ENCODE data around the gene ADAMTSL3.
A peak's percentile ranks its signal among the peaks of the same experiment; 100 is the strongest.

ADAMTSL3 gene

DNA sequence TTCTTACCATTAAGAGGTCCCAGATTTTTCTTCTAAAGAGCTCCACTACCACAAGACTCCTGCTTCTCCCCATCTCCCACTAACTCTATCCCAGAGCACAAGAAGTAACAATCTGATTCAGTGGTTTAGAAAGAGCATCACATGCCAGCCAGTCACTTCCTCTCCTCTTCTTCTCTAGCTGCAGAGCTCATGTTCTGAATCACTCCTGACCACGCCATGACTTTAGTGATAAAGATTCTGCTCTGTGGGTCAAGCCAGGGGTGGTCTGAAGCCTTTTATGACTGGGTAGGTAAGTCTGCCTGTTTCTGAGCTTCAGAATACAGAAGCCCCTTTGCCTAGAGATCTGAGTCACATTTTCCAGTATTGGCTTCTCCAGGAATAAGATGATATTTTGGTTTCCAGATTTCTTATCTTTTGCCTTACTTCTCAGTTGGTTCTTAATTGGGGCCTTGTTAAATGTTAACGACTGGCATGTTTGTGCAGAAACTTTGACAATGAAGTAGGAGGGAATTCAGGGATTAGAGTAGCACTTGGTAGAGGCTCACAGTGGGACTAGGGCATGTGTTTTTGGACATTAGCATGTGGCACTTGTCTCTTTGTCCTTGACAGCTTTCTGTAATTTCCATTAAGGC, 27.6 kb upstream of the ADAMTSL3 start:
- Histone ChIP-seq H3K18ac (ENCODE audit: low read length) (no peak overlapping the region), H3K4me1 (ENCODE audit: control insufficient read depth, low read depth, low read length) (no peaks in the 10 kb centered on the region), H3K56ac (ENCODE audit: low read length) (no peak overlapping the region), H3K27me3 (ENCODE audit: insufficient read depth, low read length, poor library complexity) (no peaks in the 10 kb centered on the region), H2BK5ac (ENCODE audit: low read length) (no peak overlapping the region), H3K4me2 (ENCODE audit: low read length) (no peak overlapping the region), H3K79me1 (ENCODE audit: low read length) (no peaks in the 10 kb centered on the region), H2AK5ac (ENCODE audit: low read length) (no peak overlapping the region), H4K8ac (ENCODE audit: low read depth, low read length) (no peak overlapping the region), H3K23ac (ENCODE audit: low read length) (no peak overlapping the region), H3K4ac (ENCODE audit: low read depth, low read length) (no peak overlapping the region), H3K36me3 (ENCODE audit: control insufficient read depth, insufficient read depth, low read length) (no peaks in the 10 kb centered on the region), H3K27ac (ENCODE audit: low read depth, low read length) (no peak overlapping the region), H3K79me2 (ENCODE audit: control insufficient read depth, insufficient read depth, low read length) (no peaks in the 10 kb centered on the region), H2BK120ac (ENCODE audit: low read depth, low read length) (no peak overlapping the region), H4K5ac (ENCODE audit: low read length) (no peak overlapping the region), H3K9ac (ENCODE audit: low read length) (no peak overlapping the region), H3K4me3 (ENCODE audit: low read length) (no peak overlapping the region), H2BK15ac (replicated peaks; ENCODE audit: low read depth) (no peak overlapping the region)
- peak; percentile 71 for DNase-seq
- no CpG with 5 or more reads among the region's 2 CpGs for WGBS (ENCODE audit: extremely low coverage, insufficient coverage, low lambda C conversion rate)

DNA sequence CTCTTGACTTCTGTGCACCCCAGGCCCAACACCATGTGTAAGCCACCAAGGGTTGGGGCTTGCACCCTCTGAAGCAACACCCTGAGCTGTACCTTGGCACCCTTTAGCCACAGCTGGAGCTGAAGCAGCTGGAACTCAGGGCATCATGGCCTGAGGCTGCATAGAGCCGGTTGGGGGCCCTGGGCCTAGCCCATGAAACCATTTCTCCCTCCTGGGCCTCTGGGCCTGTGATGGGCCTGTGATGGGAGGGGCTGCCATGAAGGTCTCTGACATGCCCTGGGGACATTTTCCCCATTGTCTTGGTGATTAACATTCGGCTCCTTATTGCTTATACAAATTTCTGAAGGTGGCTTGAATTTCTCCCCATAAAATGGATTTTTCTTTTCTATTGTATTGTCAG, 22.4 kb upstream of the ADAMTSL3 start:
- no peak overlapping the region for H3K18ac ChIP-seq (ENCODE audit: low read length)
- no peaks in the 10 kb centered on the region for H3K36me3 ChIP-seq (ENCODE audit: control insufficient read depth, insufficient read depth, low read length)
- H3K27ac ChIP-seq (ENCODE audit: low read depth, low read length) = no peak overlapping the region
- H3K4me1 ChIP-seq (ENCODE audit: control insufficient read depth, low read depth, low read length) = no peaks in the 10 kb centered on the region
- H2BK5ac ChIP-seq (ENCODE audit: low read length) = no peak overlapping the region
- H2AK5ac ChIP-seq (ENCODE audit: low read length) = no peak overlapping the region
- no peak overlapping the region for H4K5ac ChIP-seq (ENCODE audit: low read length)
- H2BK120ac ChIP-seq (ENCODE audit: low read depth, low read length) = no peak overlapping the region
- no peak overlapping the region for H2BK15ac ChIP-seq (replicated peaks; ENCODE audit: low read depth)
- H3K79me2 ChIP-seq (ENCODE audit: control insufficient read depth, insufficient read depth, low read length) = no peaks in the 10 kb centered on the region
- H3K79me1 ChIP-seq (ENCODE audit: low read length) = no peaks in the 10 kb centered on the region
- H3K27me3 ChIP-seq (ENCODE audit: insufficient read depth, low read length, poor library complexity) = no peaks in the 10 kb centered on the region
- H3K9ac ChIP-seq (ENCODE audit: low read length) = no peak overlapping the region
- no peak overlapping the region for H3K23ac ChIP-seq (ENCODE audit: low read length)
- no CpG with 5 or more reads among the region's 2 CpGs for WGBS (ENCODE audit: extremely low coverage, insufficient coverage, low lambda C conversion rate)
- no peak overlapping the region for H3K4ac ChIP-seq (ENCODE audit: low read depth, low read length)
- H3K4me2 ChIP-seq (ENCODE audit: low read length) = no peak overlapping the region
- no peak overlapping the region for H3K4me3 ChIP-seq (ENCODE audit: low read length)
- H4K8ac ChIP-seq (ENCODE audit: low read depth, low read length) = no peak overlapping the region
- H3K56ac ChIP-seq (ENCODE audit: low read length) = no peak overlapping the region
- no peak for DNase-seq

GRCh38 chr15:83643201-83643600, 10.7 kb upstream of the ADAMTSL3 start:
- H4K5ac ChIP-seq (ENCODE audit: low read length) = no peak overlapping the region

GRCh38 chr15:83644439-83644838, 9.5 kb upstream of the ADAMTSL3 start:
- Histone ChIP-seq H3K79me1 (ENCODE audit: low read length) (no peaks in the 10 kb centered on the region), H2BK5ac (ENCODE audit: low read length) (no peak overlapping the region), H3K9ac (ENCODE audit: low read length) (no peak overlapping the region), H2AK5ac (ENCODE audit: low read length) (no peak overlapping the region), H2BK120ac (ENCODE audit: low read depth, low read length) (no peak overlapping the region), H4K8ac (ENCODE audit: low read depth, low read length) (no peak overlapping the region), H3K27ac (ENCODE audit: low read depth, low read length) (no peak overlapping the region), H3K36me3 (ENCODE audit: control insufficient read depth, insufficient read depth, low read length) (no peaks in the 10 kb centered on the region), H3K4ac (ENCODE audit: low read depth, low read length) (no peak overlapping the region), H3K56ac (ENCODE audit: low read length) (no peak overlapping the region), H3K18ac (ENCODE audit: low read length) (no peak overlapping the region), H3K79me2 (ENCODE audit: control insufficient read depth, insufficient read depth, low read length) (no peaks in the 10 kb centered on the region), H4K5ac (ENCODE audit: low read length) (no peak overlapping the region), H3K27me3 (ENCODE audit: insufficient read depth, low read length, poor library complexity) (no peaks in the 10 kb centered on the region), H3K4me3 (ENCODE audit: low read length) (no peak overlapping the region), H3K23ac (ENCODE audit: low read length) (no peak overlapping the region), H3K4me2 (ENCODE audit: low read length) (no peak overlapping the region), H3K4me1 (ENCODE audit: control insufficient read depth, low read depth, low read length) (no peaks in the 10 kb centered on the region), H2BK15ac (replicated peaks; ENCODE audit: low read depth) (no peak overlapping the region)
- no peak for DNase-seq
- WGBS (ENCODE audit: extremely low coverage, insufficient coverage, low lambda C conversion rate) = no CpG with 5 or more reads among the region's 1 CpG

More at GRCh38 chr15:83643201-83643600, 10.7 kb upstream of the ADAMTSL3 start:
- Histone ChIP-seq H2AK5ac (ENCODE audit: low read length) (no peak overlapping the region), H3K27me3 (ENCODE audit: insufficient read depth, low read length, poor library complexity) (no peaks in the 10 kb centered on the region), H3K4me1 (ENCODE audit: control insufficient read depth, low read depth, low read length) (no peaks in the 10 kb centered on the region), H3K4ac (ENCODE audit: low read depth, low read length) (no peak overlapping the region), H3K18ac (ENCODE audit: low read length) (no peak overlapping the region), H3K23ac (ENCODE audit: low read length) (no peak overlapping the region), H3K9ac (ENCODE audit: low read length) (no peak overlapping the region), H2BK120ac (ENCODE audit: low read depth, low read length) (no peak overlapping the region), H3K79me2 (ENCODE audit: control insufficient read depth, insufficient read depth, low read length) (no peaks in the 10 kb centered on the region), H3K27ac (ENCODE audit: low read depth, low read length) (no peak overlapping the region), H3K56ac (ENCODE audit: low read length) (no peak overlapping the region), H3K4me3 (ENCODE audit: low read length) (no peak overlapping the region), H3K79me1 (ENCODE audit: low read length) (no peaks in the 10 kb centered on the region), H4K8ac (ENCODE audit: low read depth, low read length) (no peak overlapping the region), H3K4me2 (ENCODE audit: low read length) (no peak overlapping the region), H2BK5ac (ENCODE audit: low read length) (no peak overlapping the region), H3K36me3 (ENCODE audit: control insufficient read depth, insufficient read depth, low read length) (no peaks in the 10 kb centered on the region), H2BK15ac (replicated peaks; ENCODE audit: low read depth) (no peak overlapping the region)
- DNase-seq = no peak

DNA sequence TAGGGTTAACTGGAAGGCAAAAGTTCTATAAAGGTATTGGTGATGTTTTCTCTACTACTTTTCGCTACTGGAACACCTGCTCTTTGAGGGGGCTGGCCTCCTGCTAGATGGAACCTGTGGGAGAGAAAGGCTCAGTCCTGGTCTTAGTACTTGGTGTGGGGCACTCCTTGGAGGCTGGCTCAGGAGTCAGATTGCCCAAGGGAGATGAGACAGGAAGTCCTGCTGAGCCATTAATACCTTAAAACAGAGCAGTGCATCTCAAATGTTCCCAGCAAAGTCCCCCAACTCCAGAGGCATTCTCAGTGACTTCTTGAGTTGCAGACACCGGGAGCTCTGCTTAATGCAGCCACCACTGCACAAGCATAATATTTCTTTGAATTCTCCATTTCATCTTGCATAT, 3.1 kb upstream of the ADAMTSL3 start:
- no CpG with 5 or more reads among the region's 2 CpGs for WGBS (ENCODE audit: extremely low coverage, insufficient coverage, low lambda C conversion rate)

DNA sequence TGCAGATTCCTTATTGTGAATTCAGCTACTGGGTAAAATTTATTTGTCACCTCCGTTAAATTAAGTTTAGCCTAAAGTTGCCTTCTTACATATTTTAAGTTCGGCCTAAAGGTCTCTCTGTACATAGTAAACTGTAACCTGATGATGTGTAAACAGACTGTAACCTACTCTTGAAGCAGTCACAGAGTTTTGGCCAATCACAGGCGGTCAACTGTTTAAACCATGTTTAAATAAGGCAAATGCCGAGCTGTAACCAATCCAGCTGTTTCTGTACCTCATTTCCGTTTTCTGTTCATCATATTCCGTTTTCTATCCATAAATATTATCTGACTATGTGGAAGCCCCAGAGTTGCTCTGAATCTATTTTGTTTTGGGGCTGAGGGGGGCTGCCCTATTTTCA, 2.4 kb upstream of the ADAMTSL3 start:
- Histone ChIP-seq H3K56ac (ENCODE audit: low read length) (no peak overlapping the region), H2BK5ac (ENCODE audit: low read length) (no peak overlapping the region), H3K79me2 (ENCODE audit: control insufficient read depth, insufficient read depth, low read length) (no peaks in the 10 kb centered on the region), H3K9ac (ENCODE audit: low read length) (no peak overlapping the region), H3K27ac (ENCODE audit: low read depth, low read length) (no peak overlapping the region), H3K18ac (ENCODE audit: low read length) (no peak overlapping the region), H2AK5ac (ENCODE audit: low read length) (no peak overlapping the region), H3K23ac (ENCODE audit: low read length) (no peak overlapping the region), H3K4ac (ENCODE audit: low read depth, low read length) (no peak overlapping the region), H2BK15ac (replicated peaks; ENCODE audit: low read depth) (no peak overlapping the region), H2BK120ac (ENCODE audit: low read depth, low read length) (no peak overlapping the region), H3K4me3 (ENCODE audit: low read length) (no peak overlapping the region), H3K36me3 (ENCODE audit: control insufficient read depth, insufficient read depth, low read length) (no peaks in the 10 kb centered on the region), H3K79me1 (ENCODE audit: low read length) (no peaks in the 10 kb centered on the region), H3K4me2 (ENCODE audit: low read length) (no peak overlapping the region), H4K8ac (ENCODE audit: low read depth, low read length) (no peak overlapping the region), H4K5ac (ENCODE audit: low read length) (no peak overlapping the region), H3K4me1 (ENCODE audit: control insufficient read depth, low read depth, low read length) (peaks cover 2% of the 10 kb centered on the region), H3K27me3 (ENCODE audit: insufficient read depth, low read length, poor library complexity) (peaks cover 4% of the 10 kb centered on the region)
- no CpG with 5 or more reads among the region's 6 CpGs for WGBS (ENCODE audit: extremely low coverage, insufficient coverage, low lambda C conversion rate)
- no peak for DNase-seq

More for the DNA sequence above, 3.1 kb upstream of the ADAMTSL3 start:
- H3K36me3 ChIP-seq (ENCODE audit: control insufficient read depth, insufficient read depth, low read length) = no peaks in the 10 kb centered on the region
- no peak overlapping the region for H3K4ac ChIP-seq (ENCODE audit: low read depth, low read length)
- peak; percentile 27 for DNase-seq
- H3K79me2 ChIP-seq (ENCODE audit: control insufficient read depth, insufficient read depth, low read length) = no peaks in the 10 kb centered on the region
- no peak overlapping the region for H2AK5ac ChIP-seq (ENCODE audit: low read length)
- no peak overlapping the region for H2BK5ac ChIP-seq (ENCODE audit: low read length)
- no peak overlapping the region for H3K27ac ChIP-seq (ENCODE audit: low read depth, low read length)
- H3K79me1 ChIP-seq (ENCODE audit: low read length) = no peaks in the 10 kb centered on the region
- H3K9ac ChIP-seq (ENCODE audit: low read length) = no peak overlapping the region
- no peak overlapping the region for H3K18ac ChIP-seq (ENCODE audit: low read length)
- H3K4me2 ChIP-seq (ENCODE audit: low read length) = no peak overlapping the region
- H2BK120ac ChIP-seq (ENCODE audit: low read depth, low read length) = no peak overlapping the region
- H4K8ac ChIP-seq (ENCODE audit: low read depth, low read length) = no peak overlapping the region
- peaks cover 4% of the 10 kb centered on the region for H3K27me3 ChIP-seq (ENCODE audit: insufficient read depth, low read length, poor library complexity)
- H4K5ac ChIP-seq (ENCODE audit: low read length) = no peak overlapping the region
- H3K4me3 ChIP-seq (ENCODE audit: low read length) = no peak overlapping the region
- H2BK15ac ChIP-seq (replicated peaks; ENCODE audit: low read depth) = no peak overlapping the region
- no peak overlapping the region for H3K23ac ChIP-seq (ENCODE audit: low read length)
- H3K56ac ChIP-seq (ENCODE audit: low read length) = no peak overlapping the region
- H3K4me1 ChIP-seq (ENCODE audit: control insufficient read depth, low read depth, low read length) = peaks cover 2% of the 10 kb centered on the region
